ENCODE measurements around the gene KCNT1.
"Not testable (repeated sequence)": the region's sequence is repeated elsewhere in the genome, so short reads cannot be mapped to it uniquely, and the experiment has no call there.

KCNT1 gene

GRCh38 chr9:135666534-135667462, 35.2 kb upstream of the KCNT1 start:
- no peak for DNase-seq (ENCODE audit: low spot score)
- in situ Hi-C loops (cut with MboI; ENCODE audit: low pct_unique_long_range_greater_than_20kb, low sequenced_read_pairs, unreplicated experiment) = no loop called here
- TF ChIP-seq CTCF (IDR thresholded peaks at IDR 0.05; ENCODE audit: extremely low read depth, insufficient read depth, missing control alignments) = no peak

GRCh38 chr9:135667463-135668001, 34.5 kb upstream of the KCNT1 start:
- DNase-seq (ENCODE audit: low spot score) = no peak
- TF ChIP-seq CTCF (IDR thresholded peaks at IDR 0.05; ENCODE audit: extremely low read depth, insufficient read depth, missing control alignments) = no peak
- in situ Hi-C loops (cut with MboI; ENCODE audit: low pct_unique_long_range_greater_than_20kb, low sequenced_read_pairs, unreplicated experiment) = no loop called here

GRCh38 chr9:135669018-135669417, 33.0 kb upstream of the KCNT1 start:
- in situ Hi-C loops (cut with MboI; ENCODE audit: low pct_unique_long_range_greater_than_20kb, low sequenced_read_pairs, unreplicated experiment); DNase-seq (ENCODE audit: low spot score): not testable (repeated sequence)

- TF ChIP-seq CTCF (IDR thresholded peaks at IDR 0.05; ENCODE audit: extremely low read depth, insufficient read depth, missing control alignments) = no peak
- in situ Hi-C loops (cut with MboI; ENCODE audit: low pct_unique_long_range_greater_than_20kb, low sequenced_read_pairs, unreplicated experiment) = no loop called here
- no peak for DNase-seq (ENCODE audit: low spot score)
Measured at GRCh38 chr9:135669616-135670285, 32.2 kb upstream of the KCNT1 start.

GRCh38 chr9:135670721-135671590, 31.0 kb upstream of the KCNT1 start:
- in situ Hi-C loops (cut with MboI; ENCODE audit: low pct_unique_long_range_greater_than_20kb, low sequenced_read_pairs, unreplicated experiment) = no loop called here
- no peak for TF ChIP-seq CTCF (IDR thresholded peaks at IDR 0.05; ENCODE audit: extremely low read depth, insufficient read depth, missing control alignments)
- DNase-seq (ENCODE audit: low spot score) = no peak

GRCh38 chr9:135671591-135672041, 30.4 kb upstream of the KCNT1 start:
- DNase-seq (ENCODE audit: low spot score) = no peak
- no peak for TF ChIP-seq CTCF (IDR thresholded peaks at IDR 0.05; ENCODE audit: extremely low read depth, insufficient read depth, missing control alignments)
- in situ Hi-C loops (cut with MboI; ENCODE audit: low pct_unique_long_range_greater_than_20kb, low sequenced_read_pairs, unreplicated experiment) = no loop called here

GRCh38 chr9:135672786-135673185, 29.2 kb upstream of the KCNT1 start:
- DNase-seq (ENCODE audit: low spot score); in situ Hi-C loops (cut with MboI; ENCODE audit: low pct_unique_long_range_greater_than_20kb, low sequenced_read_pairs, unreplicated experiment): not testable (repeated sequence)

Data from GM13977 (cell line).